Endothelial cell of umbilical vein (primary cell): ENCODE data around the gene OR51B2. TPM values are rescaled to one million over a fixed set of nuclear protein-coding genes. Genes with fewer than 3 reads are reported as not detected.

Source experiments
- BruUV-seq: library from RNA; stranded (reverse); fragments of 400-500 nt; replicated peaks from 2 replicates; lab custom pipeline; 2021; lab: Mats Ljungman, UMichigan
- CTCF ChIA-PET: fragments of 300-600, 350-600 bp; sonication (Branson Sonifier 250); formaldehyde crosslinking; loops from one replicate; lab custom pipeline; 2021; ENCODE audit warnings: antibody characterized with exemption, inconsistent platforms; lab: Charles Lee
- POLR2A ChIA-PET: fragments of 300-600, 350-600 bp; sonication (Branson Sonifier 250); formaldehyde crosslinking; loops from one replicate; lab custom pipeline; 2021; ENCODE audit warnings: antibody characterized with exemption, inconsistent platforms; lab: Charles Lee
- DNase-seq: peaks from one replicate; pipeline ENCODE4 v3.0.0-alpha.2; 2011; ENCODE audit warnings: low read depth, low spot score
- FAIRE-seq: peaks from 2 replicates; lab custom pipeline; 2011; peaks lifted over from hg19 to GRCh38; lab: Jason Lieb, UNC
- H2AFZ ChIP-seq: 2 replicates; pipeline ENCODE4 v1.6.0; 2012; ENCODE audit warnings: low read depth, low read length, control low read depth, inconsistent platforms
- H3K27ac ChIP-seq: 2 replicates; pipeline ENCODE4 v1.5.1; 2011; ENCODE audit warnings: low read depth, mild to moderate bottlenecking, control low read depth, low read length, moderate library complexity; ENCODE audit not compliant: insufficient read depth
- H3K27me3 ChIP-seq, 2 experiments: 2 replicates each; pipeline versions ENCODE4 v1.6.0 to v1.6.1; 2011; ENCODE audit warnings: low read length in 2 of 2, mixed read lengths in 1 of 2; ENCODE audit not compliant: control insufficient read depth in 2 of 2, insufficient read depth in 2 of 2
- H3K36me3 ChIP-seq, 2 experiments: 2 replicates in 1 of 2; 3 replicates in 1 of 2; pipeline ENCODE4 v1.5.1; 2011; ENCODE audit warnings: low read length in 2 of 2, mild to moderate bottlenecking in 1 of 2, moderate library complexity in 1 of 2; ENCODE audit not compliant: control insufficient read depth in 2 of 2, insufficient read depth in 2 of 2; ENCODE audit errors: extremely low read depth in 1 of 2
- H3K4me1 ChIP-seq: 3 replicates; pipeline ENCODE4 v1.5.1; 2011; ENCODE audit warnings: mild to moderate bottlenecking, low read length; ENCODE audit not compliant: control insufficient read depth, insufficient read depth; ENCODE audit errors: extremely low read depth
- H3K4me2 ChIP-seq: 2 replicates; pipeline ENCODE4 v1.6.1; 2011; ENCODE audit warnings: low read length, control low read depth, mixed read lengths; ENCODE audit not compliant: insufficient read depth
- H3K4me3 ChIP-seq, 3 experiments: fragments of 200-600 bp in 1 of 3; sonication (generic), shearing (Covaris generic) in 1 of 3; replicated peaks in 1 of 3; 2 replicates each; pipeline ENCODE4 v1.5.1; 2011 to 2016; ENCODE audit warnings: control low read depth in 3 of 3, low read length in 3 of 3, mild to moderate bottlenecking in 2 of 3, inconsistent platforms in 1 of 3, low read depth in 1 of 3, moderate library complexity in 1 of 3; ENCODE audit not compliant: insufficient read depth in 1 of 3
- H3K79me2 ChIP-seq: 2 replicates; pipeline ENCODE4 v1.6.0; 2012; ENCODE audit warnings: low read length, inconsistent platforms; ENCODE audit not compliant: control insufficient read depth, insufficient read depth
- H3K9ac ChIP-seq: replicated peaks from 2 replicates; pipeline ENCODE3; 2011; ENCODE audit warnings: low read length, control low read depth; ENCODE audit not compliant: insufficient read depth; ENCODE audit errors: extremely low read depth
- H3K9me1 ChIP-seq: replicated peaks from 3 replicates; pipeline ENCODE4 v1.6.0; 2011; ENCODE audit warnings: mild to moderate bottlenecking, low read length; ENCODE audit not compliant: control insufficient read depth, insufficient read depth; ENCODE audit errors: extremely low read depth
- H3K9me3 ChIP-seq: replicated peaks from 2 replicates; pipeline ENCODE4 v1.5.1; 2012; ENCODE audit warnings: low read length, inconsistent platforms; ENCODE audit not compliant: control insufficient read depth, insufficient read depth
- H4K20me1 ChIP-seq: replicated peaks from 2 replicates; pipeline ENCODE3; 2011; ENCODE audit warnings: mild to moderate bottlenecking, low read length; ENCODE audit not compliant: control insufficient read depth, insufficient read depth; ENCODE audit errors: extremely low read depth
- CTCF ChIP-seq, 2 donors: IDR thresholded peaks; 1 replicate in 1 of 2; 2 replicates in 1 of 2; pipeline ENCODE4 v1.5.1; 2011; ENCODE audit warnings: low read length in 2 of 2, mild to moderate bottlenecking in 2 of 2, moderate library complexity in 2 of 2, control low read depth in 1 of 2, inconsistent platforms in 1 of 2, low read depth in 1 of 2; ENCODE audit not compliant: insufficient read depth in 1 of 2; ENCODE audit errors: extremely low read depth in 1 of 2
- EZH2 ChIP-seq: IDR thresholded peaks from 2 replicates; pipeline ENCODE4 v1.6.1; 2012; ENCODE audit warnings: borderline replicate concordance, low read depth, mild to moderate bottlenecking, moderate library complexity, low read length, inconsistent platforms; ENCODE audit not compliant: severe bottlenecking
- FOS ChIP-seq: IDR thresholded peaks from 2 replicates; pipeline ENCODE4 v1.6.1; 2011; ENCODE audit warnings: mild to moderate bottlenecking, low read length, moderate library complexity, borderline replicate concordance; ENCODE audit not compliant: insufficient read depth
- GATA2 ChIP-seq: IDR thresholded peaks from 2 replicates; pipeline ENCODE4 v1.7.0; 2011; ENCODE audit warnings: low read depth, mild to moderate bottlenecking, moderate library complexity, mixed read lengths, low read length; ENCODE audit not compliant: insufficient read length, insufficient read depth
- JUN ChIP-seq: IDR thresholded peaks from 2 replicates; pipeline ENCODE4 v1.6.1; 2011; ENCODE audit warnings: borderline replicate concordance, low read depth; ENCODE audit not compliant: insufficient read length, insufficient read depth
- MAX ChIP-seq: IDR thresholded peaks from 2 replicates; pipeline ENCODE4 v1.6.1; 2011; ENCODE audit not compliant: insufficient read depth, insufficient read length
- MYC ChIP-seq: IDR thresholded peaks from one replicate; pipeline ENCODE4 v1.6.1; 2011; ENCODE audit warnings: mild to moderate bottlenecking, low read depth, low read length
- POLR2A ChIP-seq: IDR thresholded peaks from 2 replicates; pipeline ENCODE4 v1.6.1; 2012; ENCODE audit warnings: low read depth, mild to moderate bottlenecking, control low read depth, low read length
- POLR2AphosphoS5 ChIP-seq: IDR thresholded peaks from 2 replicates; pipeline ENCODE4 v1.6.1; 2012; ENCODE audit warnings: low read depth, mild to moderate bottlenecking, control low read depth, low read length, moderate library complexity; ENCODE audit not compliant: insufficient read depth
- dilution Hi-C: fragments of 300-500 bp; cut with MboI; formaldehyde crosslinking; loops from one replicate; pipeline ENCODE4 v1.15.0; 2019; ENCODE audit warnings: low sequenced_read_pairs; ENCODE audit not compliant: extremely low pct_ligation_motif_present
- intact Hi-C: fragments of 100-400 bp; cut with micrococcal nuclease; formaldehyde crosslinking; loops from one replicate; pipeline ENCODE4 v1.10.0; 2022
- polyA plus RNA-seq, 4 experiments: library from polyadenylated mRNA; depleted of rRNA in 3 of 4; stranded (reverse) in 3 of 4; unstranded in 1 of 4; fragments of >200 nt; gene quantifications; 2 replicates each; pipeline versions ENCODE4 v1.2.1 to v1.2.3, GENCODE V29; 2011 to 2012; ENCODE audit warnings: missing spikeins in 1 of 4
- total RNA-seq: library from RNA; stranded (reverse); gene quantifications from 2 replicates; pipeline ENCODE4 v1.2.3, GENCODE V29; 2021

OR51B2 gene
- total and polyA plus RNA-seq, 2 donors (not counting 3 experiments of a cell fraction or from before 2014, with no cell fraction given), result not detected

DNA sequence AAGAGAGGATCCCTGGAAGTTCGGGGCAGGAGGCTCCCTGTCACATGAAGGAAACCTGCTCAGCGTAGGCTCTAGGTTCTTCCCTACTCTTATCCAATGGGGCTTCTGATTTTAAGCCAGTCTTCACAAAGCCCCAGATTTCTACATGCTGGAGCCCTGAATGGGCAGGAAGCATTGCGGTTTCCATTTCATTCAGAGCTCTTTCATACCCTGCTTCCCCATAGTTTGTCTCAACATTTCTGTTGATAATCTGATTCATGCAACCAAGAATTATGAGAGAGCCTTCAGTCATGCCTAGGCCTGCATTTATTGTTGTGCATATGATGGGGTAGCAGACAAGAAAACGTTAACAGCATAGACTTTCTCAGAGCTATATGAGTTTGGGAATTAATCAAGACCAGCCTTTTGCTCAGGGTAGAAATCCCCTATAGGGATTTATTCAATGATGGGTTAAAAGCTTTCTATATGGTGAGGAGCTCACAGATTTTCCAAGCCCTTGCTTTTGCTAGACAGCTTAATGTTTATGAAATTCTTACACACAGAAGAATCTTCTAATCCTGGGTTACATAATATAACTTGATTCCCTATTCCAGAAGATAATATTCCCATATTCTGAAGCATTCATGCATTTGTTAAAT, 38.3 kb downstream of the OR51B2 start:
- H3K36me3 ChIP-seq, result no peaks in the 10 kb centered on the region
- no TSS peak for BruUV-seq
- dilution Hi-C loops, result no loop called here
- ChIA-PET CTCF (interaction anchor here (0.7 kb wide), 1 partner anchor 11 kb away, joined by 3 read pairs; no protein-coding TSS in a partner anchor), POLR2A (no interaction called here)
- no peaks in the 10 kb centered on the region for H4K20me1 ChIP-seq
- no peak overlapping the region for H3K9ac ChIP-seq
- H3K79me2 ChIP-seq, result no peaks in the 10 kb centered on the region
- no peak overlapping the region for H3K4me3 ChIP-seq
- intact Hi-C loops, result no loop called here
- TF ChIP-seq CTCF (IDR thresholded peaks at IDR 0.05; ENCODE audit: extremely low read depth in 1 of 2, insufficient read depth in 1 of 2, low read depth in 1 of 2, low read length in 2 of 2) (no peak), JUN (no peak), POLR2A (no peak), GATA2 (no peak), FOS (no peak), MAX (no peak), POLR2AphosphoS5 (no peak), EZH2 (no peak), MYC (no peak)
- peaks cover 5% of the 10 kb centered on the region for H3K4me1 ChIP-seq
- no peaks in the 10 kb centered on the region for H3K9me3 ChIP-seq
- H3K4me2 ChIP-seq, result no peak overlapping the region
- no peak overlapping the region for H3K27ac ChIP-seq
- FAIRE-seq, result no peak
- no peak for DNase-seq
- no peaks in the 10 kb centered on the region for H3K27me3 ChIP-seq
- H3K9me1 ChIP-seq, result no peaks in the 10 kb centered on the region
- no peak overlapping the region for H2AFZ ChIP-seq
